ENCODE data around the gene SERPINB10.

- TF ChIP-seq POLR2A (IDR thresholded peaks at IDR 0.05; ENCODE audit: low read length) = no peak
- TF ChIP-seq GATA1 (IDR thresholded peaks at IDR 0.05; ENCODE audit: low read depth, low read length) = no peak
Observed at GRCh38 chr18:63897072-63897471, 10.7 kb upstream of the SERPINB10 start.
